Measurements from ENCODE around the gene PODNL1. TPM values are rescaled to one million over a fixed set of nuclear protein-coding genes. Genes with fewer than 3 reads are reported as not detected.

PODNL1 gene
- total and polyA plus RNA-seq, 2 experiments from 2014 or later: 0.24 TPM; not detected in 1

- no peak for TF ChIP-seq EZH2 (IDR thresholded peaks at IDR 0.05; ENCODE audit: low read depth, unreplicated experiment)
- TF ChIP-seq STAT1 (IDR thresholded peaks at IDR 0.05; ENCODE audit: unreplicated experiment): no peak
- no peak for TF ChIP-seq POLR2AphosphoS5 (IDR thresholded peaks at IDR 0.05; ENCODE audit: low read depth)
- TF ChIP-seq NANOG (IDR thresholded peaks at IDR 0.05; ENCODE audit: borderline replicate concordance): no peak
- TF ChIP-seq JUNB (IDR thresholded peaks at IDR 0.05; ENCODE audit: unreplicated experiment): no peak
- TF ChIP-seq CTCF (conservative IDR thresholded peaks at IDR 0.05; ENCODE audit: low read depth in 2 of 2): no peak
- no peak for TF ChIP-seq ETS1 (IDR thresholded peaks at IDR 0.05)
- no peak for DNase-seq (ENCODE audit: low spot score)
Observed at GRCh38 chr19:13965926-13966683, 27.9 kb upstream of the PODNL1 start.

GRCh38 chr19:13965377-13965896, 27.2 kb upstream of the PODNL1 start:
- Mint-ChIP-seq H3K36me3 (ENCODE audit: low read depth) (peaks cover 30% of the 10 kb centered on the region), H3K4me1 (peaks cover 5% of the 10 kb centered on the region), H3K9me3 (no peaks in the 10 kb centered on the region), H3K27me3 (ENCODE audit: insufficient read depth, low read depth, poor library complexity) (peaks cover 24% of the 10 kb centered on the region), H3K4me3 (no peak overlapping the region), H3K27ac (no peak overlapping the region)
- H4K20me1 ChIP-seq (replicated peaks; ENCODE audit: insufficient read depth): no peaks in the 10 kb centered on the region
- H3K9me2 ChIP-seq (ENCODE audit: insufficient read depth): no peaks in the 10 kb centered on the region
- no peak overlapping the region for H3K27ac ChIP-seq (ENCODE audit: low read depth)
- no peaks in the 10 kb centered on the region for H3K36me3 ChIP-seq (ENCODE audit: insufficient read depth)
- H3K79me2 ChIP-seq (replicated peaks; ENCODE audit: insufficient read depth): no peaks in the 10 kb centered on the region
- no peak for DNase-seq (ENCODE audit: low spot score)
- H3K4me2 ChIP-seq: no peak overlapping the region
- H3F3A ChIP-seq (replicated peaks; ENCODE audit: low read depth): 0 out of 2 replicates have a peak, but pooled peaks cover 6% of the 10 kb centered on the region
- H3K4me1 ChIP-seq (ENCODE audit: insufficient read depth): no peaks in the 10 kb centered on the region; the same call in 1 of the 2 replicates
- no peak overlapping the region for H2AFZ ChIP-seq
- ATAC-seq: no peak
- peaks cover 11% of the 10 kb centered on the region for H3K27me3 ChIP-seq (ENCODE audit: insufficient read depth)
- no peak for TF ChIP-seq JUNB (IDR thresholded peaks at IDR 0.05; ENCODE audit: unreplicated experiment)
- no peak overlapping the region for H3K4me3 ChIP-seq

More at GRCh38 chr19:13965926-13966683, 27.9 kb upstream of the PODNL1 start:
- H3K4me1 ChIP-seq (ENCODE audit: insufficient read depth): no peaks in the 10 kb centered on the region; the same call in 1 of the 2 replicates
- Mint-ChIP-seq H3K4me1 (peaks cover 5% of the 10 kb centered on the region), H3K4me3 (no peak overlapping the region), H3K27ac (no peak overlapping the region), H3K9me3 (no peaks in the 10 kb centered on the region), H3K36me3 (ENCODE audit: low read depth) (peaks cover 26% of the 10 kb centered on the region), H3K27me3 (ENCODE audit: insufficient read depth, low read depth, poor library complexity) (peaks cover 24% of the 10 kb centered on the region)
- no peak overlapping the region for H2AFZ ChIP-seq
- no peak overlapping the region for H3K4me2 ChIP-seq
- peaks cover 11% of the 10 kb centered on the region for H3K27me3 ChIP-seq (ENCODE audit: insufficient read depth)
- 0 out of 2 replicates have a peak, but pooled peaks cover 6% of the 10 kb centered on the region for H3F3A ChIP-seq (replicated peaks; ENCODE audit: low read depth)
- H3K9me2 ChIP-seq (ENCODE audit: insufficient read depth): no peaks in the 10 kb centered on the region
- no peaks in the 10 kb centered on the region for H3K36me3 ChIP-seq (ENCODE audit: insufficient read depth)
- H3K27ac ChIP-seq (ENCODE audit: low read depth): no peak overlapping the region
- H3K79me2 ChIP-seq (replicated peaks; ENCODE audit: insufficient read depth): no peaks in the 10 kb centered on the region
- no peaks in the 10 kb centered on the region for H4K20me1 ChIP-seq (replicated peaks; ENCODE audit: insufficient read depth)
- no peak for ATAC-seq
- no peak overlapping the region for H3K4me3 ChIP-seq
